HCT116 (cell line): ENCODE measurements around the gene MIEN1. TPM values are rescaled to one million over a fixed set of nuclear protein-coding genes. Genes with fewer than 3 reads are reported as not detected.

ENCODE experiments used
- ATAC-seq: fragments of 200-7000 bp; cut with Tn5 transposase; 2 replicates; pipeline ENCODE4 v1.9.1; 2020; ENCODE audit warnings: mild to moderate bottlenecking, moderate library complexity
- BruUV-seq: library from RNA; stranded (reverse); fragments of 400-500 nt; replicated peaks from 2 replicates; lab custom pipeline; 2021; lab: Mats Ljungman, UMichigan
- CTCF ChIA-PET: fragments of 300-600 bp; sonication (Branson Sonifier 250); formaldehyde crosslinking; loops from one replicate; lab custom pipeline; 2021; ENCODE audit warnings: antibody characterized with exemption; lab: Charles Lee
- POLR2A ChIA-PET: fragments of 300-600, 350-600 bp; sonication (Branson Sonifier 250); formaldehyde crosslinking; loops from one replicate; lab custom pipeline; 2021; ENCODE audit warnings: antibody characterized with exemption; lab: Charles Lee
- RAD21 ChIA-PET, 2 experiments: fragments of 300-600 bp; sonication (Branson Sonifier 250); formaldehyde crosslinking; loops; one replicate each; lab custom pipeline; 2023; ENCODE audit warnings: low total read pairs in 2 of 2; ENCODE audit not compliant: uncharacterized antibody in 2 of 2, unreplicated experiment in 2 of 2, low non-redundant PET in 1 of 2; lab: Charles Lee
- DNase-seq: peaks from one replicate; pipeline ENCODE4 v3.0.0-alpha.2; 2010; ENCODE audit warnings: low read depth, low spot score
- H2AFZ ChIP-seq: fragments of 200-600 bp; shearing (Covaris generic), sonication (generic); 2 replicates; pipeline ENCODE4 v1.6.1; 2017; ENCODE audit warnings: low read depth, mixed run types, mixed read lengths, antibody characterized with exemption, low read length; ENCODE audit not compliant: poor library complexity, severe bottlenecking
- H3K27ac ChIP-seq: 2 replicates; pipeline ENCODE4 v1.5.1; 2012; ENCODE audit warnings: low read depth, low read length
- H3K27me3 ChIP-seq: fragments of 200-600 bp; sonication (generic); 2 replicates; pipeline ENCODE4 v1.6.1; 2016; ENCODE audit warnings: mixed run types, low read length, mixed read lengths; ENCODE audit not compliant: insufficient read depth
- H3K36me3 ChIP-seq, 2 experiments: fragments of 200-500 bp in 1 of 2; fragments of 200-600 bp in 1 of 2; sonication (Bioruptor generic) in 1 of 2; sonication (generic) in 1 of 2; 2 replicates each; pipeline versions ENCODE4 v1.5.1 to v1.6.1; 2014 to 2016; ENCODE audit warnings: low read length in 2 of 2, inconsistent platforms in 1 of 2, mixed read lengths in 1 of 2, mixed run types in 1 of 2; ENCODE audit not compliant: insufficient read depth in 2 of 2, control insufficient read depth in 1 of 2
- H3K4me1 ChIP-seq, 2 experiments: fragments of 200-600 bp in 1 of 2; sonication (generic) in 1 of 2; 2 replicates each; pipeline versions ENCODE4 v1.5.1 to v1.6.1; 2012 to 2017; ENCODE audit warnings: low read length in 2 of 2, inconsistent platforms in 1 of 2, mild to moderate bottlenecking in 1 of 2, mixed read lengths in 1 of 2, mixed run types in 1 of 2, moderate library complexity in 1 of 2; ENCODE audit not compliant: insufficient read depth in 2 of 2, control insufficient read depth in 1 of 2
- H3K4me2 ChIP-seq: fragments of 200-600 bp; sonication (generic); 2 replicates; pipeline ENCODE4 v1.6.1; 2017; ENCODE audit warnings: mixed run types, low read length, mixed read lengths
- H3K4me3 ChIP-seq, 2 experiments: fragments of 200-600 bp in 1 of 2; sonication (generic) in 1 of 2; replicated peaks in 1 of 2; 2 replicates each; pipeline ENCODE4 v1.5.1; 2011 to 2016; ENCODE audit warnings: low read length in 2 of 2, control low read depth in 1 of 2, low read depth in 1 of 2, mild to moderate bottlenecking in 1 of 2, mixed read lengths in 1 of 2, mixed run types in 1 of 2
- H3K79me2 ChIP-seq: fragments of 200-600 bp; sonication (generic); 2 replicates; pipeline ENCODE4 v1.6.1; 2017; ENCODE audit warnings: mild to moderate bottlenecking, mixed run types, low read length, moderate library complexity, mixed read lengths; ENCODE audit not compliant: insufficient read depth
- H3K9ac ChIP-seq: fragments of 200-600 bp; sonication (generic); 2 replicates; pipeline ENCODE4 v1.6.1; 2016; ENCODE audit warnings: low read length, mixed read lengths
- H3K9me2 ChIP-seq: fragments of 200-600 bp; sonication (generic), shearing (Covaris generic); 2 replicates; pipeline ENCODE4 v1.6.1; 2017; ENCODE audit warnings: mixed run types, mild to moderate bottlenecking, moderate library complexity; ENCODE audit not compliant: insufficient read depth
- H3K9me3 ChIP-seq, 2 experiments: fragments of 200-500 bp in 1 of 2; fragments of 200-600 bp in 1 of 2; sonication (Bioruptor generic) in 1 of 2; sonication (generic) in 1 of 2; 2 replicates each; pipeline ENCODE4 v1.6.1; 2014 to 2017; ENCODE audit warnings: low read length in 2 of 2, mixed read lengths in 2 of 2, inconsistent platforms in 1 of 2, low read depth in 1 of 2, mild to moderate bottlenecking in 1 of 2, mixed run types in 1 of 2, moderate library complexity in 1 of 2; ENCODE audit not compliant: control insufficient read depth in 1 of 2, insufficient read depth in 1 of 2
- H4K20me1 ChIP-seq: fragments of 200-600 bp; sonication (generic), shearing (Covaris generic); 2 replicates; pipeline ENCODE4 v1.6.1; 2017; ENCODE audit warnings: mixed run types, mild to moderate bottlenecking, moderate library complexity; ENCODE audit not compliant: insufficient read depth
- CBX3 ChIP-seq: IDR thresholded peaks from 2 replicates; pipeline ENCODE4 v1.6.1; 2012; ENCODE audit warnings: low read depth
- EZH2phosphoT487 ChIP-seq: fragments of 200-600 bp; IDR thresholded peaks from 2 replicates; pipeline ENCODE4 v1.6.1; 2018; ENCODE audit warnings: antibody characterized with exemption, borderline replicate concordance
- FOSL1 ChIP-seq: IDR thresholded peaks from 2 replicates; pipeline ENCODE4 v1.6.1; 2012; ENCODE audit warnings: low read depth
- intact Hi-C: fragments of 100-400 bp; cut with micrococcal nuclease; formaldehyde crosslinking; loops from 2 replicates; pipeline ENCODE4 v1.10.0; 2022
- total RNA-seq: library from RNA; stranded (reverse); gene quantifications from one replicate; pipeline ENCODE4 v1.2.1, GENCODE V29; 2021; ENCODE audit not compliant: unreplicated experiment
- TF ChIP-seq, protein P1 (sequence below), 3 experiments: fragments of 200-600 bp in 1 of 3; sonication (generic) in 1 of 3; IDR thresholded peaks in 2 of 3; conservative IDR thresholded peaks in 1 of 3; 2 replicates each; pipeline ENCODE4 v1.5.1; 2012 to 2017; ENCODE audit warnings: low read depth in 2 of 3, low read length in 2 of 3, antibody characterized with exemption in 1 of 3, borderline replicate concordance in 1 of 3, control low read depth in 1 of 3, mild to moderate bottlenecking in 1 of 3, mixed read lengths in 1 of 3, mixed run types in 1 of 3, moderate library complexity in 1 of 3; ENCODE audit not compliant: insufficient read depth in 1 of 3
- TF ChIP-seq, protein P2 (sequence below): IDR thresholded peaks from 2 replicates; pipeline ENCODE4 v1.6.1; 2011; ENCODE audit warnings: mild to moderate bottlenecking, low read length, moderate library complexity; ENCODE audit not compliant: insufficient replicate concordance; ENCODE audit errors: extremely low read depth

The MIEN1 gene
- total RNA-seq, 1 experiment from 2014 or later, result 73.9 TPM

DNA sequence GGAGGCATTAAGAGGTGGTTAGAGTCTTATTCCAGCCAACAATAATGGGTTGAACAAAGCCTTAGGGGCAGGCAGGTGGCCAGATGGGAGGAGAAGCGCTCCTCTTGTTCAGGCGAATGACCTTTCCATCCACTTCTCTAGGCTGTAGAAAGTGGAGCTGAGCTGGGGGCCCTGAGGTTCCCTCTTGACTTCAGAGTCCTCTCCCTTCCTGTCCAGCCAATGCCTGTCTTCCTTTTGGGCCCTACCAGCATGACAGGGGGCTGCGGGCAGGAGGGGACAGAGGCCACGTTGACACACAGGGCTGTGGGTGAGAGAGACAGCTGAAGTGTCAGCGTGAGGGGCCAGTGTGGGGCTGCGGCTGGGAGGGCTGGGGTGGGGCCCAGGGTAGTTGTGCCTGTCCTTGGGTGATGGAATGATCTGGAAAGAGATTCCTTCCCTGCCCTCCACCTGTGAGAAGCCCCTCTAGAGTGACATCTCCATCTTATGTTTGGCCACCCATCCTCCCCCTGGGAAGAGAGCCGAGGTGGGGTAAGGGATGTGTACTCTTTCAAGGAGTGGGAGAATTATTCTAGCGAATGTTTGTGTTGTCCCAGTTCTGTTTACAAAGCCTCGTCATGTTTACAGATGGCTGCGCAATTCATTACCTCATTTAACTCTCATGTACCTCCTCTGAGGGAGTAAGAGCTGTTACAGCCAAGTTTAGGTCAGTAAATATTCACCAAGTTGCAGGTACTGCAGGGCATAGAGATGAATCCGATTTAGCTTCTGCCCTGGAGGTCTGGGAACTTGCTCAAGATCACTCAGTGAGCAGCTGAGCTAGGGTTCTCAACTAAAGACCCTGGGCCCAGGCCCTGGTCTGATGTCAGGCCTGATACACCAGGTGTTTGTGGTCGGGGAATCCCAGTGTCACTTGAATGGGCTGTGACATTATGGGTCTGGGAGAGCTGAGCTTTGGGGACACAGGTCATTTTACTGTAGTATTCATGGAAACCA is 27.1 kb downstream of the MIEN1 start:
- Histone ChIP-seq H3K4me1 (peaks cover 44 to 68% of the 10 kb centered on the region in 2 experiments), H3K27ac (no peak overlapping the region), H2AFZ (no peak overlapping the region), H3K4me2 (no peak overlapping the region), H3K36me3 (peaks cover 0 to 3% of the 10 kb centered on the region in 2 experiments; a peak in 1 of 4 replicates), H3K9ac (no peak overlapping the region), H3K27me3 (no peaks in the 10 kb centered on the region), H4K20me1 (no peaks in the 10 kb centered on the region), H3K9me3 (no peaks in the 10 kb centered on the region), H3K9me2 (no peaks in the 10 kb centered on the region), H3K4me3 (no peak overlapping the region), H3K79me2 (peaks cover 64% of the 10 kb centered on the region)
- ChIA-PET CTCF (interaction anchor here (0.7 to 1.2 kb wide), 3 partner anchors 15 to 80 kb away, joined by 3 read pairs; partner anchors contain the start of gene MIEN1), POLR2A (no interaction called here), RAD21 (interaction anchor here in 1 of 2 experiments (0.6 kb wide), 1 partner anchor 88 kb away, joined by 3 read pairs; no protein-coding TSS in a partner anchor)
- TF ChIP-seq FOSL1 (no peak), CBX3 (no peak), EZH2phosphoT487 (no peak)
- TF ChIP-seq, protein P1, sequence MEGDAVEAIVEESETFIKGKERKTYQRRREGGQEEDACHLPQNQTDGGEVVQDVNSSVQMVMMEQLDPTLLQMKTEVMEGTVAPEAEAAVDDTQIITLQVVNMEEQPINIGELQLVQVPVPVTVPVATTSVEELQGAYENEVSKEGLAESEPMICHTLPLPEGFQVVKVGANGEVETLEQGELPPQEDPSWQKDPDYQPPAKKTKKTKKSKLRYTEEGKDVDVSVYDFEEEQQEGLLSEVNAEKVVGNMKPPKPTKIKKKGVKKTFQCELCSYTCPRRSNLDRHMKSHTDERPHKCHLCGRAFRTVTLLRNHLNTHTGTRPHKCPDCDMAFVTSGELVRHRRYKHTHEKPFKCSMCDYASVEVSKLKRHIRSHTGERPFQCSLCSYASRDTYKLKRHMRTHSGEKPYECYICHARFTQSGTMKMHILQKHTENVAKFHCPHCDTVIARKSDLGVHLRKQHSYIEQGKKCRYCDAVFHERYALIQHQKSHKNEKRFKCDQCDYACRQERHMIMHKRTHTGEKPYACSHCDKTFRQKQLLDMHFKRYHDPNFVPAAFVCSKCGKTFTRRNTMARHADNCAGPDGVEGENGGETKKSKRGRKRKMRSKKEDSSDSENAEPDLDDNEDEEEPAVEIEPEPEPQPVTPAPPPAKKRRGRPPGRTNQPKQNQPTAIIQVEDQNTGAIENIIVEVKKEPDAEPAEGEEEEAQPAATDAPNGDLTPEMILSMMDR (IDR thresholded peaks at IDR 0.05 in 2 of 3, conservative IDR thresholded peaks at IDR 0.05 in 1 of 3; ENCODE audit: borderline replicate concordance in 1 of 3, insufficient read depth in 1 of 3, low read depth in 2 of 3, low read length in 2 of 3), result no peak
- TF ChIP-seq, protein P2, sequence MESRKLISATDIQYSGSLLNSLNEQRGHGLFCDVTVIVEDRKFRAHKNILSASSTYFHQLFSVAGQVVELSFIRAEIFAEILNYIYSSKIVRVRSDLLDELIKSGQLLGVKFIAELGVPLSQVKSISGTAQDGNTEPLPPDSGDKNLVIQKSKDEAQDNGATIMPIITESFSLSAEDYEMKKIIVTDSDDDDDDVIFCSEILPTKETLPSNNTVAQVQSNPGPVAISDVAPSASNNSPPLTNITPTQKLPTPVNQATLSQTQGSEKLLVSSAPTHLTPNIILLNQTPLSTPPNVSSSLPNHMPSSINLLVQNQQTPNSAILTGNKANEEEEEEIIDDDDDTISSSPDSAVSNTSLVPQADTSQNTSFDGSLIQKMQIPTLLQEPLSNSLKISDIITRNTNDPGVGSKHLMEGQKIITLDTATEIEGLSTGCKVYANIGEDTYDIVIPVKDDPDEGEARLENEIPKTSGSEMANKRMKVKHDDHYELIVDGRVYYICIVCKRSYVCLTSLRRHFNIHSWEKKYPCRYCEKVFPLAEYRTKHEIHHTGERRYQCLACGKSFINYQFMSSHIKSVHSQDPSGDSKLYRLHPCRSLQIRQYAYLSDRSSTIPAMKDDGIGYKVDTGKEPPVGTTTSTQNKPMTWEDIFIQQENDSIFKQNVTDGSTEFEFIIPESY, result no peak
- DNase-seq, result no peak
- intact Hi-C loops, result no loop called here
- ATAC-seq, result no peak
- BruUV-seq, result no TSS peak
